GM06990 (cell line): ENCODE measurements around the gene HYCC2.

Experiments used
- DNase-seq: peaks from one replicate; pipeline ENCODE4 v3.0.0-alpha.2; 2011; ENCODE audit not compliant: insufficient read length; ENCODE audit errors: extremely low read depth
- H3K27me3 ChIP-seq: replicated peaks from 2 replicates; pipeline ENCODE4 v1.6.0; 2011; ENCODE audit warnings: low read length; ENCODE audit not compliant: control insufficient read depth, insufficient read depth
- H3K36me3 ChIP-seq: 2 replicates; pipeline ENCODE4 v1.5.1; 2011; ENCODE audit warnings: low read length; ENCODE audit not compliant: control insufficient read depth, insufficient read depth
- H3K4me3 ChIP-seq: replicated peaks from 2 replicates; pipeline ENCODE4 v1.5.1; 2011; ENCODE audit warnings: low read depth, mild to moderate bottlenecking, control low read depth, low read length
- TF ChIP-seq, protein P1 (sequence below): IDR thresholded peaks from 2 replicates; pipeline ENCODE4 v1.5.1; 2011; ENCODE audit warnings: low read length, control low read depth, mild to moderate bottlenecking, inconsistent platforms; ENCODE audit not compliant: insufficient read depth, poor library complexity, severe bottlenecking

HYCC2 gene

DNA sequence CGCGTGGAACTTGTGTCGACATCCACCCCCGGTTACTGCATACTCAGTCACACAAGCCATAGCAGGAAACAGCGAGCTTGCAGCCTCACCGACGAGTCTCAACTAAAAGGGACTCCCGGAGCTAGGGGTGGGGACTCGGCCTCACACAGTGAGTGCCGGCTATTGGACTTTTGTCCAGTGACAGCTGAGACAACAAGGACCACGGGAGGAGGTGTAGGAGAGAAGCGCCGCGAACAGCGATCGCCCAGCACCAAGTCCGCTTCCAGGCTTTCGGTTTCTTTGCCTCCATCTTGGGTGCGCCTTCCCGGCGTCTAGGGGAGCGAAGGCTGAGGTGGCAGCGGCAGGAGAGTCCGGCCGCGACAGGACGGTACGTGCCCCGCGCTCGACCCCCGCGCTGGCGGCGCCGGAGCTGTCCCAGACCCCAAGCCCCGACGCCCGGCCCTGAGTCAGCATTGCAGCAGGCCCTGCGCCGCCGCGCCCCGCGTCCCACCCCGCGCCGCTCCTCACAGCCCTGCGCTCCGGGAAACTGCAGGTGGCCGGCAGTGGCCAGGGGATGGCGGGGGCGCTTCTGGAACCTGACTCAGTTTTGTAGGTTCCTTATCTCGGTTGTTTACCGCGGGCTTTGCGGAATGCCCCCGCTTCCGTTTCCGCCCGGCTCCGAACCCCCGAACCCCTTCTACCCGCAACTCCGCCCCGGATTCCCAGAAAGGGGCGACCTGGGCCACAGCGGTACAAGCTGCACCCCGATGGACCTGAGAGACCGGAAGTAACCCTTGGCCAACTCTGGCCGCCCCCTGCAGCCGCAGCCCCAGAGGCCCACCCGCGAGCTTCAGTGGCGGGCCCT is 44.9 kb upstream of the HYCC2 start, which contains the start of gene CFLAR:
TSS of gene CFLAR (plus strand) at position 50 of the 844 bp plus-strand sequence. CDS start 13,702 bp downstream, outside the sequence.
- DNase-seq: peak; percentile 89
- Histone ChIP-seq H3K27me3 (no peaks in the 10 kb centered on the region), H3K4me3 (peak within 1 kb of the TSS; percentile 96), H3K36me3 (no peaks in the 10 kb centered on the region)
- TF ChIP-seq, protein P1, sequence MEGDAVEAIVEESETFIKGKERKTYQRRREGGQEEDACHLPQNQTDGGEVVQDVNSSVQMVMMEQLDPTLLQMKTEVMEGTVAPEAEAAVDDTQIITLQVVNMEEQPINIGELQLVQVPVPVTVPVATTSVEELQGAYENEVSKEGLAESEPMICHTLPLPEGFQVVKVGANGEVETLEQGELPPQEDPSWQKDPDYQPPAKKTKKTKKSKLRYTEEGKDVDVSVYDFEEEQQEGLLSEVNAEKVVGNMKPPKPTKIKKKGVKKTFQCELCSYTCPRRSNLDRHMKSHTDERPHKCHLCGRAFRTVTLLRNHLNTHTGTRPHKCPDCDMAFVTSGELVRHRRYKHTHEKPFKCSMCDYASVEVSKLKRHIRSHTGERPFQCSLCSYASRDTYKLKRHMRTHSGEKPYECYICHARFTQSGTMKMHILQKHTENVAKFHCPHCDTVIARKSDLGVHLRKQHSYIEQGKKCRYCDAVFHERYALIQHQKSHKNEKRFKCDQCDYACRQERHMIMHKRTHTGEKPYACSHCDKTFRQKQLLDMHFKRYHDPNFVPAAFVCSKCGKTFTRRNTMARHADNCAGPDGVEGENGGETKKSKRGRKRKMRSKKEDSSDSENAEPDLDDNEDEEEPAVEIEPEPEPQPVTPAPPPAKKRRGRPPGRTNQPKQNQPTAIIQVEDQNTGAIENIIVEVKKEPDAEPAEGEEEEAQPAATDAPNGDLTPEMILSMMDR: no peak

DNA sequence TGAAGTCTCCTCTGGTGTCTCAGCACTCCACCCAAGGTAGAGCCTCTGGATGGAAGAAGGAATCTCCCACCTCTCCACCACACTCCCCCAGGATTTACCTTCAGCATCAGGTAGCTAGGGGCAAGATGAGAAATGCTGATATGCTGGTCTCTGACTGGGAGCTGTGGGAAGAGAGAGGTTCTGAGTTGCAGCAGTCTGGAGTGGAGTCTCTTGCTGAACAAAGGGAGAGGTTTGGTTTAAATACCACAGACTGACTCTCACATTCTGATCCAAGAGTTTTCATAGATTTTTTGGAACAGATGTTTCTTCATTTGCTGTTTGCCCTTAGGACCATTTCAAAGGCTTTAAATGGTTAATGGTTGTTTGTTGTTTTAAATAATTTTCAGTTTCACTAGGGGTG is 43.4 kb upstream of the HYCC2 start:
- Histone ChIP-seq H3K27me3 (no peaks in the 10 kb centered on the region), H3K36me3 (no peaks in the 10 kb centered on the region), H3K4me3 (peak overlapping the region; percentile 96)
- no peak for DNase-seq
- TF ChIP-seq, protein P1: no peak

DNA sequence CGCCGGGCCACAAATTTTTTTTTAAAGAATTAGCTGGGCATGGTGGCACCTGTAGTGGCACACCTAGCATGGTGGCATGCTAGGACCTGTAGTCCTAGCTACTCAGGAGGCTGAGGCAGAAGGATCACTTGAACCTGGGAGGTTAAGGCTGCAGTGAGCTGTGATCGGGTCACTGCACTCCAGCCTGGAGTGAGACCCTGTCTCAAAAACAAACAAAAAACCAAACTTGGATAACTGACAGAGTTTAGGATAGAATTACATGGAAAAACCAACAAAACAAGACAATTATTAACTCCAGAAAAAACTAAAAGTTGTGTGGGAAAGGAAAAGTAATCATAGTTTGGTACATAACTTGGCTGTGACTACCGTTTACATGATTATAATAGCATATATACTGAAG is 42.9 kb upstream of the HYCC2 start:
- TF ChIP-seq, protein P1: no peak
- no peaks in the 10 kb centered on the region for H3K36me3 ChIP-seq
- no peaks in the 10 kb centered on the region for H3K27me3 ChIP-seq
- H3K4me3 ChIP-seq: peak overlapping the region; percentile 96
- DNase-seq: no peak

DNA sequence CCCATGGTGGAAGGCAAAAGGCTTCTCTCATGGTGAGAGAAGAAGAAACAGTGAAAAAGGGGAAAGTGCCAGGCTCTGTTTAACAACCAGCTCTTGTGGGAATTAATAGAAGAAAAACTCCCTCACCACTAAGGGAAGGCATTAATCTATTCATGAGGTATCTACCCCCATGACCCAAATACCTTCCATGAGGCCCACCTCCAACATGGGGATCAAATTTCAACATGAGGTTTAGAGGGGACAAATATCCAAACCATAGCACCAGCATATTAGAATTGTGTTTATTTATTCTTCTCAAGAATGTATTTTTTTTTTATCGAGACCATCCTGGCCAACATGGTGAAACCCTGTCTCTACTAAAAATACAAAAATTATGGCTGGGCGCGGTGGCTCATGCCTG is 39.6 kb upstream of the HYCC2 start:
- Histone ChIP-seq H3K27me3 (no peaks in the 10 kb centered on the region), H3K36me3 (no peaks in the 10 kb centered on the region), H3K4me3 (no peak overlapping the region)
- TF ChIP-seq, protein P1: no peak
- no peak for DNase-seq

DNA sequence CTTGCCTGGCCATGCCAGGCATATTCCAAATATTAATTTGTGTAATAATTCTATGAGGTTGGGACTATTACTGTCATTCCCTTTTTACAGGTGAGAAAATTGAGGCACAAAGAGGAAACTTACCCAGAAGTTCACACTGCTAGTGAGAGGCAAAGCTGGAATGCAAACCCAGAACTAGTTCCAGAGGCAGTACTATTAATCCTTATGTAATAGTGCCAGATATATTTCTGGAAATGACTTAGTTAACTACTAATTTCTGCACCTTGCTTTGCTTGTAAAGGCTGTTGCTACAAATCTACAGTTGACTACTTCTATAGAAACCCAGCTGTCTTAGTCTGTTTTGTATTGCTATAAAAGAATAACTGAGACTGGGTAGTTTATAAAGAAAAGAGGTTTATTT is 39.1 kb upstream of the HYCC2 start:
- Histone ChIP-seq H3K4me3 (no peak overlapping the region), H3K36me3 (no peaks in the 10 kb centered on the region), H3K27me3 (no peaks in the 10 kb centered on the region)
- DNase-seq: no peak
- TF ChIP-seq, protein P1: no peak
